ENCODE data around the gene RUFY4.
"Not testable (repeated sequence)": the region's sequence is repeated elsewhere in the genome, so short reads cannot be mapped to it uniquely, and the experiment has no call there.

DNA sequence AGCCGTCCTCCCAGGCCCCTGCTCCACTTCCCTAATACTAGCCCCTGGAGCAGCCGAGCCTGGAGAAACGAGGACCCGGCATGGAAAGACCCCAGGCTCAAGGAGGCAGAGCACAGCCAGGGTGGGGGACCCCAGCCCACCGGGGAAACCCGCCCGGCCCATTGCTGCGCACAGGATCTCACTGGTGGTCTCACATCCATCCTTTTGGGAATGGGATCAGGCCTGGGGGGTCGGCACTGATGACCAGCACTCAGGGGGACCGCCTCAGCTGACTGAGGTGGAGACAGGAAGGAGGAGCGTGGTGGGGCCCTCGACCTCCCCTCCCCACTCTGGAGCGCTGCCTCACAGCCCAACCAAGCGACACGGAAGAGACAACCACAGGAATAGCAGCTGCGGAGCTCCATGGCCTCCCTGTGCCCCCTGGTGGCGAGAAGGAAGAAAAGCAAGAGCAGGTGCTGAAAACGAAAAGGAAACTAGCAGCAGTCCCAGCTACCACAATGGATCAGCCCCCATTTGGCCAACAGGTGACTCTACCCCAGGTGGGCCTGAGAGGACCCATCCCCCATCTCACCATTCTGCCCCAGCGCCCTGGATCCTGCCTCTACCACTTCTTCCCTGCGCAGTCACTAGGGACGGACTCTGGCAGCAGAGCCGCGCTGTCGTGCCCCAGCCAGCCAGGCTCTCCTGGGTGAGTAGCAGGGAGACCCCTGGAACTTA is 34.4 kb upstream of the RUFY4 start:
- TF ChIP-seq POLR2AphosphoS5 (IDR thresholded peaks at IDR 0.05; ENCODE audit: low read depth, low read length); SIN3A (IDR thresholded peaks at IDR 0.05; ENCODE audit: borderline replicate concordance, insufficient read depth, low read depth, low read length): not testable (repeated sequence)
- TF ChIP-seq, protein P1, sequence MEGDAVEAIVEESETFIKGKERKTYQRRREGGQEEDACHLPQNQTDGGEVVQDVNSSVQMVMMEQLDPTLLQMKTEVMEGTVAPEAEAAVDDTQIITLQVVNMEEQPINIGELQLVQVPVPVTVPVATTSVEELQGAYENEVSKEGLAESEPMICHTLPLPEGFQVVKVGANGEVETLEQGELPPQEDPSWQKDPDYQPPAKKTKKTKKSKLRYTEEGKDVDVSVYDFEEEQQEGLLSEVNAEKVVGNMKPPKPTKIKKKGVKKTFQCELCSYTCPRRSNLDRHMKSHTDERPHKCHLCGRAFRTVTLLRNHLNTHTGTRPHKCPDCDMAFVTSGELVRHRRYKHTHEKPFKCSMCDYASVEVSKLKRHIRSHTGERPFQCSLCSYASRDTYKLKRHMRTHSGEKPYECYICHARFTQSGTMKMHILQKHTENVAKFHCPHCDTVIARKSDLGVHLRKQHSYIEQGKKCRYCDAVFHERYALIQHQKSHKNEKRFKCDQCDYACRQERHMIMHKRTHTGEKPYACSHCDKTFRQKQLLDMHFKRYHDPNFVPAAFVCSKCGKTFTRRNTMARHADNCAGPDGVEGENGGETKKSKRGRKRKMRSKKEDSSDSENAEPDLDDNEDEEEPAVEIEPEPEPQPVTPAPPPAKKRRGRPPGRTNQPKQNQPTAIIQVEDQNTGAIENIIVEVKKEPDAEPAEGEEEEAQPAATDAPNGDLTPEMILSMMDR (IDR thresholded peaks at IDR 0.05): peak; percentile 76
- TF ChIP-seq, protein P2, sequence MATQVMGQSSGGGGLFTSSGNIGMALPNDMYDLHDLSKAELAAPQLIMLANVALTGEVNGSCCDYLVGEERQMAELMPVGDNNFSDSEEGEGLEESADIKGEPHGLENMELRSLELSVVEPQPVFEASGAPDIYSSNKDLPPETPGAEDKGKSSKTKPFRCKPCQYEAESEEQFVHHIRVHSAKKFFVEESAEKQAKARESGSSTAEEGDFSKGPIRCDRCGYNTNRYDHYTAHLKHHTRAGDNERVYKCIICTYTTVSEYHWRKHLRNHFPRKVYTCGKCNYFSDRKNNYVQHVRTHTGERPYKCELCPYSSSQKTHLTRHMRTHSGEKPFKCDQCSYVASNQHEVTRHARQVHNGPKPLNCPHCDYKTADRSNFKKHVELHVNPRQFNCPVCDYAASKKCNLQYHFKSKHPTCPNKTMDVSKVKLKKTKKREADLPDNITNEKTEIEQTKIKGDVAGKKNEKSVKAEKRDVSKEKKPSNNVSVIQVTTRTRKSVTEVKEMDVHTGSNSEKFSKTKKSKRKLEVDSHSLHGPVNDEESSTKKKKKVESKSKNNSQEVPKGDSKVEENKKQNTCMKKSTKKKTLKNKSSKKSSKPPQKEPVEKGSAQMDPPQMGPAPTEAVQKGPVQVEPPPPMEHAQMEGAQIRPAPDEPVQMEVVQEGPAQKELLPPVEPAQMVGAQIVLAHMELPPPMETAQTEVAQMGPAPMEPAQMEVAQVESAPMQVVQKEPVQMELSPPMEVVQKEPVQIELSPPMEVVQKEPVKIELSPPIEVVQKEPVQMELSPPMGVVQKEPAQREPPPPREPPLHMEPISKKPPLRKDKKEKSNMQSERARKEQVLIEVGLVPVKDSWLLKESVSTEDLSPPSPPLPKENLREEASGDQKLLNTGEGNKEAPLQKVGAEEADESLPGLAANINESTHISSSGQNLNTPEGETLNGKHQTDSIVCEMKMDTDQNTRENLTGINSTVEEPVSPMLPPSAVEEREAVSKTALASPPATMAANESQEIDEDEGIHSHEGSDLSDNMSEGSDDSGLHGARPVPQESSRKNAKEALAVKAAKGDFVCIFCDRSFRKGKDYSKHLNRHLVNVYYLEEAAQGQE (IDR thresholded peaks at IDR 0.05; ENCODE audit: insufficient read depth in 1 of 2, low read depth in 2 of 2, low read length in 1 of 2): not testable (repeated sequence)

Measured in Panc1 (cell line).